Stimulated activated CD4-positive, alpha-beta T cell treated with anti-CD3 and anti-CD28 coated beads, TNF-alpha, amount 100 ng/mL, for 24 hours (primary cell): Measurements from ENCODE around the gene PATJ.
"Not testable (repeated sequence)": the region's sequence is repeated elsewhere in the genome, so short reads cannot be mapped to it uniquely, and the experiment has no call there.

Experiments used
- DNase-seq, 3 experiments: peaks; one replicate each; pipeline ENCODE4 v3.0.0-alpha.2; 2020; ENCODE audit warnings: low read depth in 3 of 3

PATJ gene

DNA sequence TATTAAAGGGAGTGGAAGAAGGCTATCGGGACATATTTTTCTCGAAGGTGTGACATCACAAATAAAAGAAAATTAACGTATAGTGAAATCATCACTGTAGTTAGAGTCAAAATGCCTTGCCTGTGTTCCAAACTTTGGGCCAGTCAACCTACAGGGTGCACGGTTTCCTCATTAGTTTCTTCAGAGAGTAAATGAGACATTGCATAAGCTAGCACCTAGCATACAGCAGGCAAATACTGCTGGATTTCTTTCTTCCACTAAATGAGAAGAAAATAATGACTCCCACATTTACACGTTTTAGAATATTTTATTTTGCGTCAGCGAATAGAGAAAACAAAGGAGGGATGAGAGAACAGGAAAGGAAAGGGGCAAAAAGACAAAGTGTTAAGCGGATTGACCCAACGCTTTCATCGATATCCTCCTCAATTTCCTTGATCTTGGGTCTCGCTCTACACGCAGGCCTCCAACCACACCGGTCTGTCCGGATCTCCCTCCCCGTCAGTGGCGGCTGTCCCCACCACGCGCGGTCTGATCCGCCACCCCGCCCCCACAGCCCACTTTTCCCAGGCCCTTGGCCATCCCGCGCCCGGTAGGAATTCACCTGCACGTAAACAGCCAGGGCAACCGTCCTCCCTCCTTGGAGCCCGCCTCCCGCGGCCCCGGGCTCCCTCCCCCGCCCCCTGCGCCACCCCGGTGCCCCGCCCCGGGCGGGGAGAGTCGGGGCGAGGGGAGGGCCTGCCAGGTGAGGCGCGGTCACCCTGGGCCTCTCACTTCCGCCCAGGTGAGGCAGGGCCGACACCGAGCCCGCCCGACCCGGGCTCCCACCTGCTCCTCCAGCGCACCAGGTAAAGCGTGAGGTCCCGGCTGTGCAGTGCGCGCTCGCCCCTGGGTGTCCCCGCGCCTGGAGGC lies at the start of gene PATJ:
PATJ (plus strand) TSS at position 770 of the 909 bp plus-strand sequence. CDS start 20,413 bp downstream, outside the sequence.
- peak; percentile 26 to 43 (median 31) for DNase-seq

GRCh38 chr1:61699911-61700851 lies 42.1 kb upstream of the PATJ start:
- DNase-seq, result no peak

- no peak for DNase-seq
Observed at GRCh38 chr1:61708953-61709907, 33.0 kb upstream of the PATJ start.

DNA sequence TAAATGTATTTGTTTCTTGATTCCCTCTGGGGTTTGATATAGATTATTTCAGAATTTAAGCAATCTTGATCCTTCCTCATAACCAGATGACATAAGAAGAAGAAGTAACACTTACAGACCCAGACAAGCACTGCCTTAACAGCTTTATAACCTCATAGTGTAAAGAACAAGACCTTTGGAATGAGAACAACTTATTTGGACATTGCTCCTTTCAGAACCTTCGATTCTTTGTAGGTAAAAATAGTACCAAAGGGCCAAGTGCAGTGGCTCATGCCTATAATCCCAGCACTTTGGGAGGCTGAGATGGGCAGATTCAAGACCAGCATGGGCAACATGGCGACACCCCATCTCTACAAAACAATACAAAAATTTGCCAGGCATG lies 32.4 kb upstream of the PATJ start:
- no peak for DNase-seq

GRCh38 chr1:61711257-61711656 lies 31.0 kb upstream of the PATJ start:
- not testable (repeated sequence) for DNase-seq

- DNase-seq, result no peak
Observed at GRCh38 chr1:61711969-61712368, 30.3 kb upstream of the PATJ start.

- DNase-seq, result not testable (repeated sequence)
Observed at GRCh38 chr1:61718996-61719663, 23.1 kb upstream of the PATJ start.

GRCh38 chr1:61724506-61724812 lies 17.8 kb upstream of the PATJ start:
- DNase-seq, result no peak

DNA sequence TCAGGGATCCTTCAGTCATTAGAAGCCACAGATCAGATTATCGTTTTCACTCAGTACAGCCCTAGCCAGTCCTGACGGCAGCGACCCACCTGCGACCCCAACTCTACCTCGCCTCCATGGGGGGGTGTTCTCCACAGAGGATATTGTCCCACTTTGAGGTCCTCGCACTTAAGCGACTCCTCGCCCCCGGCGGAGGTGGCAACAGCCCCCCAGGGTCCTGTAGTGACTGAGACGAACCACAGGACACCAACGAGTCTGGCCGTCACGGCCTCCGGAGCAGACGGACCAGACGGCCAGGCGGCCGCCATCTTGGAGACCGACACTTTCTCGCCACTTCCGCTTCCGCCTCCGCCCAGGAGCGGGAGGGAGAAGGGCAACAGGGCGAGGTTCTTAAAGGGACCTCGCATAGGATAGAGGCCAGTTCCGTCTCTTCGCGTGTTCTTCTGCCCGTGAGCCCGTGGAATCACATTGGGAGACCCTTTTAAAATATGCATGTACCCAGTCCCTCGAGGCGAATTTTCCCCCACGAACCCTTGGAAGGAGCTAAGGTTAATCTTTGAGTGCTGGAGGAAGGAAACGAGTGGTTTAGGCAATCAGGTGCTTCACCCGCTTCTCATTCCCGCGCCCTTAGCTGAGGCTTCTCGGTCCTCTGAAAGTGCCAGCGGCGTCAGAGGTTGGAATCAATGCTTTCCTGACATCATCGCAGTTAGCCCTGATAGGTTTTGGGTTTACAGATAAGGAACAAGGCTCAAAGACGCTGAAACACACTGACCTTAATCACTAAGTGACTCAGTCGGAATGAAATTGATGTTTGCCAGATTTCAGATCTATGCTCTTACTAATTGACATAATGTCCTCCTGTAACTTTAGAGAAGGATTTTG lies 17.2 kb upstream of the PATJ start, which contains the start of gene TM2D1:
TM2D1 (minus strand) TSS at position 329 of the 882 bp plus-strand sequence; CDS start at position 308, 21 bp downstream.
- DNase-seq, result peak; percentile 74 to 83 (median 79)

DNA sequence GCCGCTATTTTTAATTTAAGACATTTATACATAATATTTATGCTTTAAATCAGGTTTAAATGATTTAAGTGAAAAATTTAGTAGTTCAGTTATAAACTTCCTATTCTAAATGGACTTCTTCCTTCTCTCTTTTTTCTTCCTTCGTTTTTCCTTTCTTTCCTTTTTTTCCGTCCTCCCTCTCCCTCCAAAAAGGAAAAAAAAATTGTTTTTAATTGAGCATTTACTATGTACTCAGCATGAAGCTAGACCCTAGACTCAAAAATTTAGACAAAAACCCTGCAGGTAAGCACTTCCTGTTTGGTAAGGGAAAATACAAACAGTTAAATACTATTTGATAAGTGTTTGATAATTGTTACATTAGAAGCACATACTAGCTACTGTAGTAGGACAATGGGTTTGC lies 14.7 kb upstream of the PATJ start:
- DNase-seq, result no peak

DNA sequence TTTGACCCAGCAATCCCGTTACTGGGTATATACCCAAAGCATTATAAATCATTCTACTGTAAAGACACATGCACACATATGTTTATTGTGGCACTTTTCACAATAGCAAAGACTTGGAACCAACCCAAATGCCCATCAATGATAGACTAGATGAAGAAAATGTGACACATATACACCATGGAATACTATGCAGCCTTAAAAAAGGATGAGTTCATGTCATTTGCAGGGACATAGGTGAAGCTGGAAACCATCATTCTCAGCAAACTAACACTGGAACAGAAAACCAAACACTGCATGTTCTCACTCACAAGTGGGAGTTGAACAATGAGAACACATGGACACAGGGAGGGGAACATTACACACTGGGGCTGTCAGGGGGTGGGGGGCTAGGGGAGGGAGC lies 11.6 kb upstream of the PATJ start:
- not testable (repeated sequence) for DNase-seq

DNA sequence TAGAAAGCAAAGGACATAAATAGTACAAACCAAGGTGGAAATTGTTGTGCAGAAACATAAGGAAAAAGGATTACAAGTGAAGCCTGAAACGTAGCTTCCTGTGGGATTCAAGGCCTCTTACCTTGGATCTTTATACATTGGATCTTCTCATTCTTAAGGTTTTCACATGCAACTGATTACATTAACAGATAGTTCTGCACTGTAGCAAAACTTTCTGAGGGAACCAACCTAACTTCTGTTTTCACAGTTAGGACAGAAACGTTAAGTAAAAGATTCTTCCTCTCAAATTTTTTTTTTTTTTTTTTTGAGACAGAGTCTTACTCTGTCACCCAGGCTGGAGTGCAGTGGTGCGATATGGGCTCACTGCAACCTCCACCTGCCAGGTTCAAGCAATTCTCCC lies 9.6 kb upstream of the PATJ start:
- DNase-seq, result no peak

DNA sequence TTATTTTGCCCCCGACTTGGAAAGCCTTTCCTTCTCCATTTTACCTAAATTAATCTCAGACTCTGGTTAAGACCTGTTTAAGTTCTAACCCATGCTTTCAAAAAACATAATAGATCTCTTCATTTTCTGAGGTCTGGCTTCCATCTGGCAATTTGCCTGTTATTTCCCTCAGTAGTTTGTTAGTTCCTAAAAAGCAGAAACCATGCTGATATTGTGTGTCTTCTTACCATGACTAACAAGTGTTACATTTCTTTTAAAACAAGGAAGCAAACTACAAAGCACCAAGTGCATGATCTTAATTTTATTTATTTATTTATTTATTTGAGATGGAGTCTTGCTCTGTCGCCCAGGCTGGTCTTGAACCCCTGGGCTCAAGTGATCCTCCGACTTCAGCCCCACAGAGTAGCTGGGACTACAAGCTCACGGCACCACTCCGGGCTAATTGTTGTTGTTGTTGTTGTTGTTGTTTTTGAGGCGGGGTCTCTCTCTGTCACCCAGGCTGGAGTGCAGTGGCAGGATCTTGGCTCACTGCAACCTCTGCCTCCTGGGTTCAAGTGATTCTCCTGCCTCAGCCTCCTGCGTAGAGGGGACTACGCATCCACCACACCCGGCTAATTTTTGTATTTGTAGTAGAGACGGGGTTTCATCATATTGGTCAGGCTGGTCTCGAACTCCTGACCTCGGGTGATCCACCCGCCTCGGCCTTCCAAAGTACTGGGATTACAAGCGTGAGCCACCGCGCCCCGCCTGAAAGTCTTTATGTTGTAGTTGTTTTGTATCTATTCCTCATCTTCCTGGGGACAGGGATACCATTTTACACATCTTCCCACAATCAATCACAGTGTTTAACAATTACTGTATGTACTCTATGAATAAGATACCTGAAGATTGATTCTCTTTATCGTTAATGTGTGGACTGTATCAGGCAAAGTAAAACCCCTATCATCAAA lies 1.3 kb upstream of the PATJ start:
- DNase-seq, result no peak

- DNase-seq, result no peak
Observed at GRCh38 chr1:61742620-61743430, 545 bp downstream of the PATJ start.

- no peak for DNase-seq
Observed at GRCh38 chr1:61743431-61743705, 1.1 kb downstream of the PATJ start.

DNA sequence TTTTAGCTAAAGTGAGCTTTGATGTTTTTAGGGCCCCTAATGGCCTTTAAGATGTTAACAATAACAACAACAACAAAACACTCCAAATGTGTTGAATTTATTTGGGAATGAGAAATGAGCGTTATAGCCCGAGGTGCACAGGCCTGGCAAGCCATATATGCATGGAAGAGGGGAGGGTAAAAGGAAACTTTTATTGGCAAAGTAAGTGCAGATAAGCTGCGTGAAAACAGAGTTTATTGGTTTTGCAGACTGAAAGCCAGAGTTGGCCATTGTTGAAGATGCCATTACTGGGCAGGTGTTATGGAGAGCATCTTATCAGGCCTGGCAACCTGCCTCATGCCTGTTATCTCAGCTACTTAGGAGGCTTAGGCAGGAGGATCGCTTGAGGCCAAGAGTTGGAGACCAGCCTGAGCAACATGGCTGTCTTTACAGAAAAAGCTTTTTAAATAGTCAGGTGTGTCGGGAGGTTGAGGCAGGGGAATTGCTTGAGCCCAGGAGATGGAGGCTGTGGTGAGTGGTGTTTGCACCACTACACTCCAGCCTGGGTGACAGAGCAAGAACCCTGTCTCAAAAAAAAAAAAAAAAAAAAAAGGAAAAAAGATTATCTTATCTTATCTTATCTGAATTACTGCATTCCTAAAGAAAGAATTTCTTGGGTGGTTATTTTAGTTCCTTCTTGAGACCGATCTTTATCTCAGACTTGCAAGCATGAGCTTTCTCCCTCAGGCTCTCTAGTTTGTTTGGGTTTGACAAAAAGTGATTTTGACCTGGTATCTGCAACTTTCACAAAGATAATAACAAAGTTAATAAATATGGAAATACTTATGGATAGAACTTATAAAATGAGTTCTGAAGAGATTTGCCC lies 1.7 kb downstream of the PATJ start:
- no peak for DNase-seq

- DNase-seq, result no peak
Observed at GRCh38 chr1:61746813-61747212, 4.5 kb downstream of the PATJ start.
